CD4-positive, alpha-beta T cell treated with Interferon alpha-2 for 1 hour (primary cell): ENCODE measurements around the gene TNFRSF14.
"Not testable (repeated sequence)": the region's sequence is repeated elsewhere in the genome, so short reads cannot be mapped to it uniquely, and the experiment has no call there.

Experiments
- DNase-seq, 2 donors: peaks; one replicate each; pipeline ENCODE4 v3.0.0-alpha.2; 2020 to 2022

The TNFRSF14 gene

DNA sequence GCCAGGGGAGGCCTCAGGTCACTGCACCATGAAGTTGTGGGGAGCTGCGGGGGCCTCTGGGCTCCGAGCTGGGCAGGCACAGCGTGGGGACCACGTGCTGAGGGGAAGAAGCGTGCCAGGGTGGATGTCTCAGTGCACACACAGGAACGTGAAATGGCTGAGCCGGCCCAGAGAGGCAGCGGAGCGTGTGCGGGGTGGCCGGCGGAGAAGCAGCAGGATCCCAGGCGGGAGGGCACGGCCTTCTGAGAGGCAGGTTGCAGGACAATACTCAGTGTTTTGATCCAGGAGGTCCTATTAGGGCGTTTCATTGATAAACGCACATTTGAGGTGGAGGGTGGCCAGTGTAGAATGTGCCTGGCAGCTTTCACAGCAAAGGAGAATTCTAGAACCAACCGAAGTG, 12.9 kb downstream of the TNFRSF14 start:
- DNase-seq: no peak

DNA sequence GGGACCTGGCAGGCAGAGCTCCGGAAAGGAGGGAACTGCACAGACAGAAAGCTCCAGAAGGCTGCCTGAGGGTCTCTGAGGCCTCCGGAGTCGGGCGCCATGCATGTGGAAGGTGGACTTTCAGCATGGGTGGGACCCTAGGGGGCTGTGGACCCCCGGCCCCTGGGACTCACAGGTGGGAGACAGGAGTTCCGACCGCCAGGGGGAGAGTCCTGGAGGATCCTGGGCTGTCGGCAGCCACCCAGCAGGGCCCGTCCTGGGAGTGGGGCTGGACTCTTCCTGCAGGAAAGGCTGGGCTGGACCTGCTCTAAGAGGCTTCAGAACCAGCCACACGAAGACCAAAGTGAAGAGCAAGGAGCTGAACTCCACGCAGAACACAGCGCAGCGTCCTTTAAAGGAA, 13.5 kb downstream of the TNFRSF14 start:
- DNase-seq: not testable (repeated sequence)

DNA sequence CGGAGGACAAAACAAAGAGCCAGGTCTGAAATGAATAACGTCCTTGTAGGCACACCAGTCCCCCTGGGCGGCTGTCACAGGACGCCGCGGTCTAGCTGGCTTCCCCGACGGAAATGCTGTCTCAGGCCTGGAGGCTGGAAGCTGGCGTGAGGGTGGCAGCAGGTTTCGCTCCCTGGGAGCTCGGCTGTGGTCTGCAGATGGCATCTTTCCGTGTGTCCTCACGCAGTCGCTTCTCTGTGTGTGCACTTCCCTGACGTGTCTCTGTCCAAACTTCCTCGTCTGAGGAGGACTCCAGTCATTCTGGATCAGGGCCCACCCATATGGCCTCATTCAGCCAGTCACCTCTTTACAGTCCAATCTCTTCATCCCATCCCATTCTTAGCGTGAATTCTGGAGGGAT, 14.2 kb downstream of the TNFRSF14 start:
- DNase-seq: no peak

DNA sequence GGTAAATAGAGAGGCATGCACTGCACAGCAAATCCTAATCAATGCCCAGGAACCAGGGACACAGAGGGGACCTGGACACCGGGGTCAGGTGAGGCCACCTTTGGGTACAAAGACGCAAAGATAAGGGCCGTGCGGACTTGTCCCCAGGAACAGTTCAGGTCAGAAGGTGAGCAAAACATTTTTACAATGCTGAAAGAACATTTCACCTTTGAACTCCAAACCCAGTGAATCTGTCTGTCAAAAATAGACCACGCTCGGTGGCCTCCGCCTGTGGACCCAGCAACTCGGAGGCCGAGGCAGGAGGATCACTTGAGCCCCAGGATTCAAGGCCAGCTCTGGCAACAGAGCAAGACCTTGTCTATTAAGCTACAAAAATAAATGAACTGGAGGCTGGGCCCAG, 15.2 kb downstream of the TNFRSF14 start:
- no peak for DNase-seq

DNA sequence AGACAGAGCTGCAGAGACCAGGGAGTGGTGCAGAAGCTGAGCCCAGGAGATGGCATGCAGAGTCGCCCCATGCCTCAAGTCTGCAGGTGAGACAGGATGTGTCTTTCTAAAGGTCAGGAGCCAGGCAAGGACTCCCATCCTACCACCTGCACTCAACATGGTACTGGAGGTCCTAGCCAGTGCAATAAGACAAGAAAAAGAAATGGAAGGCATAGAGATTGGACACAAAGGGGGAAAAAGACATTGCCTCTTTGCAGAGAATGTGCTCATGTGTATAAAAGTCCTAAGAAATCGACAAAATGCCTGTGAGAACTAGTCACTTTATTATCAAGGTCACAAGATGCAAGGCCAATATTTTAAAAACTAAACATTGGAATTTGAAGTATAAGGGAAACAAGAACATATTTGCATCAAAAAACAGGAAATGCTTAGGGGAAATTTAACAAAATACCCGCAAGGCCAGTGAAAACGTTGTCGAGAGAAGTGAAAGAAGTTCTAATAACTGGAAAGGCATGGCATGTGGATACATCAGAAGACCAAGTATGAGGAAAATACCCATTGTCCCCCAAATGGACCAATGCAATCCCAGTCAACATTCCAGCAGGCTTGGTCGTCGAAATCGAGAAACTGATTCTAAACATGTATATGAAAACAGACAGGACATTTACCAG, 17.2 kb downstream of the TNFRSF14 start:
- DNase-seq: no peak

DNA sequence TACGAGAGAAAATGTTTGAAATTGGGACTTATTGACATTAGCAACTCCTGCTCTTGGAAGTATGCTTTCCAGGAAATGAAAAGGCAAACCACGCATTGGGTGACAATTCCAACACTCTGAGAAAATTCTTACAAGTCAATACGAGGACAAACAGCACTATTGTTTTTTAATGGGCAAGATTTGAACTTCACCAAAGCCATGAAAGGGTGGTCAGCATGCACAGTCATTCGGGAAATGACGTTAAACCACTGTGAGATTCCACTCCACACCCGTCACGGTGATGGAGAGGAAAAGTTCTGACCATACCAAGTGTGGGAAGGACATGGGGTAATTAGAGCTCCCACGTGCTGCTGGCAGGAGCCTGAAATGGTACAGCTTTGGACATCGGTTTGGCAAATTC, 18.2 kb downstream of the TNFRSF14 start:
- no peak for DNase-seq

DNA sequence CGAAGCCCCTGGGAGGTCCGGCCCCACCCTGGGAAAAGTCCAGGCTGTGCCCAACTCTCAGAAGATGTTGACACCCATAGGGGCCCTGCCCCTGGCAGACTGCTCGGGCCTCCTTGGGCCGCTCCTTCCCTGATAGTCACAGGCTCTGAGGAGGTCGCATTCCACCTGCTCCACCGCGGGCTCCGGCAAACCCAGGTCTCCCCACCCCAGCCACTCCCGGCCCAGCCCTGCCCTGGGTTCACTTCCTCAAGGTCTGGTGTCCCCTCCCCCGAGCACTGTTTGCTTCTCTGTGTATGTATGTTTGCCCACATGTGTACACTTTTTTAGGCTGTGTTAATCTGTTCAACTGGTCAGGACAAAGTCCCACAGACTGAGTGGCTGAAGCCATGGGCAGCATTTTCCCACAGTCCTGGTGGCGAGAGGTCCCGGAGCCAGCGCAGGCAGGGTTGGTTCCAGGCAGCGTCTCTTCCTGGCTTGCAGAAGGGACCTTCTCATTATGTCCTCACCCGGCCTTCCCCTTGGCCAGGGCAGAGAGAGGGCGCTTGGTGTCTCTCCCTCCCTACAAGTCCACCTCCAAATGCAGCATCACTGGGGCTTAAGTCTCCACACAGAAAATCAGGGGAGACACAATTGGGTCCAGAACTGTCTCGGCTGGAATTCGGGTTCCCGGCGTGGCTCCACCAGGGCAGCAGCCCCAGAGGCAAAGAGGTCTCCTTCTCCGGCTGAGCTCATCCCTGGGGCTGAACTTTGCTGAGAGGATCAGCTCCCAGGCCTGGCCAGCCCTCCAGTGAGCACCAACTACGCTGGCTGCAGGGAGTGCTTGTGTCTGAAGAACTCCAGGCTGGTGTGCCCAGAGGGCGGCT, 19.9 kb downstream of the TNFRSF14 start:
- no peak for DNase-seq

DNA sequence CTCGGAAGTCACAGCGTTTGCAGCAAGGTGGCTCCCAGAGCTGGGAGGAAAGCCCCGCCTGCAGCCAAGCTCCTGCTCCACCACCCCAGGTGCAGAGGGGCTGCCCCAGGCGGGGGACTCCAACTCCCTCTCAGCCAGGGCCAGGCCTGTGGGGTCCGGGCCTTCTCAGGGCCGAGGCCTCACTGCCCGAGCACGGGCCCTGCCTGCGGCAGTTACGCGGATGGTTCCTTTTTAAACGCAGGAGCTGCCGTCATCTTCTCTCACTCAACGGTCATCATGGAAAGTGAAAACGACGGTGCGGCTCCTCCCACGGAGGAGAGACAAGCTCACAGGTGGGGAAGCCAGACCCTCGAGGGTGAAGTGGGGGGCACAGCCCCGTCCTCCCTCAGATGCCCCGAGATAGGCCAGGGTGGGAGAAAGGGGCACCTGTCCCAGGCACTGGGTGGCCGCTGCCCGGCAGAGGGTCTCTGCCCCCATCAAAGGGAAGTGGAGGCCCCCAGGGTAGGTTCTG, 21.4 kb downstream of the TNFRSF14 start:
- peak; percentile 51 to 75 for DNase-seq

DNA sequence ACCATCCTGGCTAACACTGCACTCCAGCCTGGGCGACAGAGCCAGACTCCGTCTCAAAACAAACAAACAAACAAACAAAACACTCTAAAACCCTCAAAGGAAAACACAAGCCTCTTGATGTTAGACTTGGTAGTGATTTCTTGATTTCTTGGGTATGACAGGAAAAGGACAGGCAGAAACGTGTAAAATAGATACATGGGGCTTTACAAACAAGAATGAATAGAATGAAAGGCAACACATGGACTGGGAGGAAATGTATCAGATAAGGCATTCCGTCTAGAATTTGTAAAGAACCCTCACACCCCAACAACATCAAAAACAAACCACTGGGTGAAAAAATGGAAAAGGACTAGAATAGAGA, 22.6 kb downstream of the TNFRSF14 start:
- peak in 1 of 2 donors; percentile 56 for DNase-seq

DNA sequence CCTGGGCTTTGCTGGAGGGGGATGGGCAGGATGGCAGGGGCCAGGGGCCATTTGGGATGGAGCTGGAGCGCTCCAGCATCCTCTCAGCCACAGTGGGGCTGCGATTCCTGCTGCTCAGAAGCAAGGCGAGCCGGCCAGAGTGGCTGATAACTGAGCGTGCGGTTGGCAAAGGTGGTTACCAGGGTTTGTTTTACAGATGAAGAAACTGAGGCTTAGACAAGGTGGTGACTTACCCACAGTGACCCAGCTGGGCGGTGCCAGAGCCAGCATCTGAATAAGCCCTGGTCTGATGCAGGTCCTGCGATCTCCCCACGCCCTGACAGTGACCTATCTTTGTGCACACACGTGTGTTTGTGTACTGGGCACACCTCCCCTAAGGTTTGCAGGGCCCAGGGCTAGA, 24.5 kb downstream of the TNFRSF14 start:
- no peak for DNase-seq

DNA sequence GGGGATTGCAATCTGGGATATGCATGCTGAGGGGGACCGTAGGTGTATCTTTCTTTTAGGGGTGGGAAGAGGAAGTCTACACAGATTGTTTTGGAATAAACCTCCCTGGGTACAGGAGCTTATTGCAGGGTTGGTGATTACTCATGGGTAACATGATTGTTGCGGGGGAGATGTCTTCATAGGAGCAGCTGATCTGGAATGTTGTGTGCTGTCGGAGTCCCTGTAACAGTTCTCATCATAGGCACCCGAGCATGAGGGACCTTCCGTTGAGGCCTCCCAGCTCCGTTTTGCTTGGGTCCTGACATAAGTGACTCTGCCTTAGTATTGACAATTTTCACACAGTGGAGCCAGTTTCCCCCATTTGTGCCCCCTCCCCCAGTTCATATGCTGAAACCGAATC, 26.2 kb downstream of the TNFRSF14 start:
- no peak for DNase-seq

DNA sequence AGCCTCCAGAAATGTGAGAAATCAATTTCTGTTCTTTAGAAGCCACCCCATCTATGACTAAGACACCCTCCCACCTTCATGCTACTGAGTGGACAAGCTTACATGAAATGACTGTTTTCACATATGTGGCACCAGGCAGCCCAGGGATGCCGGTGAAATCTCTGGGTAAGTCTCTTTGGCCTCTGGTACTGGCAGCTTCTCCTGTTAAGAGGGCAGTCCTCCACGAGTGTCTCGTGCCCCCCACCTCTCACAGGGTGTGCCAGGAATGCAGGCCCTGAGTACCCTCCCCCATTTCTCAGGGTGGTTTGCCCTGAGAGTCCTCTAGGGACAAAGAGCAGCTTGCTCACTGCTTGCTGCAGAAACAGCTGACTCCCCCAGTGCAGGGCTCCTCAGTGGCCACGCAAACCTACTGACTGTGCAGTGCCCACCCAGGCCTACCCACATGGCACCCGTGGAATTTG, 27.2 kb downstream of the TNFRSF14 start:
- DNase-seq: no peak

DNA sequence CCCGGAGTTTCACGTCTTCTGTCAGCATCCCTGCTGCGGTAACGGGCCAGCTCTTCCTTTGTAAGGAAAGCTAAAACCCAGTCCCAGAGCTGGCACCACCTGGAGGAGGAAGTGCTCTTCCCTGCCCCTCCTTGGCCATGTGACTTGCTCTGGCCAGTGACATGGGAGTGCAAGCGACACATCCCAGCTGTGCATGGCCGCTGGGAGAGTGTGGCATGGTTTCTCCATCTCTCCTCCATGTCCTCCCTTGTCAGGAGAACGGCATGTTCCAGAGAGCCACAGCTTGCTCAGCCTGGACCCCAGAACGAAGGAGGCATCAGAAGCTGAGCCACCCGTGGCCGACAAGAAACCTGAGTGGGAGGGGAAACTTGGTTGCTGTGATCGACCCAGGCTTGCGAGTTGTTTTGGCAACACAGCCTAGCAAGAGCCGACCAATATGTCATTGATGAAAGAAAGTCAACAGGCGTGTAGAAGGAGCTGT, 27.7 kb downstream of the TNFRSF14 start:
- DNase-seq: peak; percentile 56 to 65

DNA sequence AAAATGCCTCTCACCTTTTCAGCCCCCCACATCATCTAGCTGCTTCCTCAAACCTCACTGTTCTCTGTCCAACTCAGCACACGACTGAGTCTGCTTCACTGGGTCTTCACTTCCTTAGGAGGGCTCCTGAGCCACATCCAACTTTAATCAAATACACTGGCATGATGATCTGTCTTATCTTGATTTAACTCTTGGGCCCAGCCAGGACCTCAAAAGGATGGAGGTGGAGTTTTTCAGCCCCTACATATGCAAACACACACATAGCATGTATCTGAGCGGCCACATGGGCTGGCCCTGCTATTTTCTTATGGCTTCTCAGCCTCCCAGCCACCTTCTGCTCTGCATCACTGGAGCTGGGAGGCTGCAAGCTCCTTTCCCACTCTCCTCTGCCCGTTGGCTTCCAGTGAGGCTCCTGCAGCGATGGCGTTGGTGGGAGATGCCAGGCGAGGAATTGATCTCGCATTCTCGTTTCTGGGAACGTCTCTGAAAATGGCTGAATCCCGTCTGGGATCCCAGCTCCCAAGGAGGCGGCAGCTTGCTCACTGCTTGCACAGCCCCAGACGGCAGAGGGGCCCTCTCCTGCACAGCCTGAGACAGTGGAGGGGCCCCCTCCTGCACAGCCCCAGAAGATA, 28.6 kb downstream of the TNFRSF14 start:
- no peak for DNase-seq

DNA sequence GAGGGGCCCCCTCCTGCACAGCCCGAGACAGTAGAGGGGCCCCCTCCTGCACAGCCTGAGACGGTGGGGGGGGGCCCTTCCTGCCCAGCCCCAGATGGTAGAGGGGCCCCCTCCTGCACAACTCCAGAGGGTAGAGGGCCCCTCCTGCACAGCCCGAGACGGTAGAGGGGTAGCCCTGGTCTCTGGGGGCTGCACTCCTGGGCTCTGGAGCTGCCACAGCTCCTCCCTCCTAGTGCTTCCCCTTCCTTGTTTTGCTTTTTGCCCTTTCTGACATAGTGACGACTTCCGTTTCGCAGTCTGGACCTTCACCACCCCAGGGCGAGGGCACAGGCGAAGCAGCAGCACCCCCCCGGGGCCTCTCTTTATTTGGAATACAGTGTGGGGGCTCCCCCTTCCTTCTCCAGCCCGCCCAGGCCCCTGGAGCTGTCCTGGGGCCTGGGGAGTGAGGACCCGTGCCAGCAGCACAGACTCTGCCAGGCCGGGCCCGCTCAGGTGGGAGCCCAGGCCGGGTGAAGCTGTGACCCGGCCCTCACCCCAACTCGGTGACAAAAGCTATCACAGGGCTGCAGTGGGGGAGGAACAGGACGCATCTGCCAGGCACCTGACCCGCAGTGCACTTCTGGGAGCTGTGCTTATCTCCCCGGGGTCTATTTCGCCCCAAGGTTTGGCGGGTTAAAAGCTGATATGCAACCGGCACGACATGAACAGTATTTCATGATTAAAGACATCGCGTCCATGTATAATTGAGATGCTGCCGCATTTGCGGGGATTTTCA, 29.3 kb downstream of the TNFRSF14 start:
- peak; percentile 81 to 85 for DNase-seq

DNA sequence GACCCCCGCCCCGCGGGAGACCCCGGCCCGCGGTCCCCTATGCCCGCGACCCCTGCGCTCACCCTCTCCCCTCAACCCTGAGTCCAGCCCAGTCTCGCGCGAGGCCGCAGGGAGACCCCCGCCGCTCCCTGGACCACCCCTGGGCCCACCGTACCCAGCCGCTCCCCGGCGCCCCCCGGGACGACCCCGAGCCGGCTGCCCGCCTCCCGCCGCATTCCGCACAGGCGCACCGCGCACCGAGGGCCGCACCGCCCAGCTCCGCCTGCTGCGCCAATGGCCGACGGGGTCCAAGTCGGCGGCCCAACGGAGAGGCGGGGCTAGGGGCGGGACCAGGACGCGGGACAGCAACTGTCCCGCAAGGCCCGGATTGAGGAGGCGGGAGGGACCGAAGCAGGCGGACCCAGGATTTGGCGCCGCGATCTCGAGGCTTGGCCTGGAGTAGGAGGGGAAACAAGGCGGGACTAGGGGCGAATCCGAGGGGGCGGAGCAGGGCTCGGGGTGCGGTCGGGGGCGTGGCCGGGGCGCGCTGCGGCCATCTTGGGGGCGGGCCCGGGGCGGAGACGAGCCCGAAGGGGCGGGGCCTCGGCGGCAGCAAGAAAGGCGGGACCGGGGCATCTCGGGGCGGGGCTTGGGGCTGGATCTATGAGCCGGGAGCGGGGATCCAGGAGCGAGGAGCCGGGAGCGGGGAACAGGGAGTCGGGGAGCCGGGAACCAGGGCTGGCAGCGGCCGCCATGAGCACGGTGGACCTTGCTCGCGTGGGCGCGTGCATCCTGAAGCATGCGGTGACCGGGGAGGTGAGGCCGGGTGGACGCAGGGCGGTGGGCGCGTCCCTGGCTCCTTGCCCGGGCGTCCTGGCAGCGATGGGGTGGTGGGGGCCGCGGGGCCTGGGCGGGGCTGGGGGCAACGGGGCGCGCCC, 30.2 kb downstream of the TNFRSF14 start, which contains the start of gene PRXL2B:
PRXL2B (plus strand) TSS at position 624 of the 917 bp plus-strand sequence; CDS start at position 733, 109 bp downstream.
- peak; percentile 96 to 97 for DNase-seq

DNA sequence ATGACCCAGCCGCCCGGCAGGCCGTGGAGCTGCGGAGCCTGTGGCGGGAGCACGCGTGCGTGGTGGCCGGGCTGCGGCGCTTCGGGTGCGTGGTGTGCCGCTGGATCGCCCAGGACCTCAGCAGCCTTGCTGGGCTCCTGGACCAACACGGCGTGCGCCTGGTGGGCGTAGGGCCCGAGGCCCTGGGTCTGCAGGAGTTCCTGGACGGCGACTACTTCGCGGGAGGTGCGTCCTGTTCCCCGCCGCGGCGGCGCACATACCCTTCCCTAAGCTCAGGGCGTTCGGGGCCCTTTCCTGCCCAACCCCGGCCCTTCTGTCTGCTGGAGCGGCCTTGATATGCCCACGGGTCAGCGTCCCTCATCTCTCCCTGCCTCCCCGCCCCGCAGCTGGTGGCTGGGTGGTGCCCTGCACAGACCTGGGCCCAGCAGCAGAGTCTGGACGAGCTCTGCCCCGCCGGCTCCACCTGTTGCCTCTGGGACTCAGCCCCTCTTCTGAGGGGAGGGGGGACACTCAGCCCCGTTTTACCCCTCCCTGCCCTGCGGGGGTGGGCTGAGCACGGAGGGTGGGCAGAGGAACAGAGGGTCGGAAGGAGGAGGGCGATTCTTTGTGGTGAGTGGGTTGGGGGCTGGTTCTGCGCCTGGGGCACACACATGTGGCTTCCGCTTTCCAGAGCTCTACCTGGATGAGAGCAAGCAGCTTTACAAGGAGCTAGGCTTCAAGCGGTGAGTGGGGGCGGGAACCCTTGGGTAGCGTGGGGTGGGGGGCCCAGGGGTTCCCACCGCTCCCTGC, 31.1 kb downstream of the TNFRSF14 start:
- DNase-seq: no peak

DNA sequence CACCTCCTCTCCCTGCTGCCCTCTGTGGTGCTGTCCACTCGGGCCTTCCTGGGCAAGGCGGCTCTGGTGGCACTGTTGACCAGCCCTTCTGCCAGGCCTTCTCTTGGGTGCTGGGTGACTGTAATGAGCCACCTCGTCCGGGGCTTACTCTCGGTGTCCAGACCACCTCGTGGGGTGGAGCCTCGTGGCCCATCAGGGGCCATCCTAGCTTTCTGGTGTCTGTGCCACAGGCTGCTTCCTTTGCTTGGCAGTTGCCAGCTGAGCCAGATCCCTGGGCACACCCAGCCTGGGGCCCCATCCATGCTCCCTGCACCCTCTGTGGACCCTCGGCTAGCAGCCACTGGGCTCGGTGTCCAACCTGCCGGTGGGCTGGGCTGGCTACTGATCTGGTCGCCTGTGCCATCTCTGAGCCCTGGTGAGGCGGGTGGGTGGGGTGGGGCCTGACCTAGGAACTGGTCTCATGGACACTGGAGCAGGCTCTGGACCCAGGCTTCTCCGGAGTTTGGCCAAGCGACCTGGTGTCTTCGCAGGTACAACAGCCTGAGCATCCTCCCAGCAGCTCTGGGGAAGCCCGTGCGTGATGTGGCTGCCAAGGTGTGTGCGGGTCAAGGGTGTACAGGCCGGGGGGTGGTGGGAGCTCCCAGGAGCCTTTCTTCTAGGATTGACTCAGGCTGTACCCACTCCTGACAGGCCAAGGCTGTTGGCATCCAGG, 31.8 kb downstream of the TNFRSF14 start:
- no peak for DNase-seq

DNA sequence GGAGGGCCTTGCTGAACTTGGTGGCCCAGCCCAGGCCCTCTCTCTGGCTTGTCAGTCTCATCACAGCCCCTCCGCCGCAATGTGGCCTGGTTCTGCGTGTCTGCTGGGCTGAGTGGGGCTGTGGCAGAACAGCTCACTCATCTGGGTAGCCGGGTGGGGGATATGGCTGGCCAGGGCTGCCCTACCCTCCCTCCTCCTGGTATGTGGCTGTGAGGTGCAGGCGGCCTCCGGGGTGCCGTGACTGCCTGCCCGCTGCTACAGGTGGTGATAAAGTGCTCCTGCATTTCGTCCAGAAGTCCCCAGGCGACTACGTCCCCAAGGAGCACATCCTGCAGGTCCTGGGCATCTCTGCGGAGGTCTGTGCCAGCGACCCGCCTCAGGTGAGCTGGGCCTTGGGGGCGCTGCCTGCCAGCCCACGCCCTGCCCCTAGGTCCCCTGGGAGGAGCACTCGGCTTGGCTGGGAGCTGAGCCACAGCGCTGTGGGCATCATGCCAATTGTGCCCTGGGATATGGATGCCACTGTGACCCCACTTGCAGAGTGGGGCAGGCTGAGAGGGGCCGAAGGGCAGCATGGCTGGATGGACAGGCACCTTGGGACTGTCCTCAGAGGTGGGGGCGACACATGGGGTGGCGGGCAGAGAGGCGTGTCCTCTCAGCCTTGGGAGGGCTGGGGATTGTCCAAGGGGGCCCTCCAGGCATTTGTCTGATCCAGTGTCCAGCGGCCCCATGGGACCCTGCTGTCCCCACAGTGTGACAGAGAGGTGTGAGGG, 32.7 kb downstream of the TNFRSF14 start:
- no peak for DNase-seq
